Activated B cell treated with CpG ODN at 0.5 μM for 24 hours (primary cell): ENCODE data around the gene BCS1L. TPM values are rescaled to one million over a fixed set of nuclear protein-coding genes. Genes with fewer than 3 reads are reported as not detected.

Experiments
- ATAC-seq: fragments of 200-7000 bp; cut with Tn5 transposase; one replicate; pipeline ENCODE4 v1.10.0; 2021; ENCODE audit warnings: low read depth, mild to moderate bottlenecking, moderate library complexity
- CTCF ChIA-PET: fragments of 350-600 bp; sonication (Branson Sonifier 250); formaldehyde crosslinking; loops from one replicate; lab custom pipeline; 2021; ENCODE audit warnings: antibody characterized with exemption; lab: Charles Lee
- POLR2A ChIA-PET: fragments of 350-600 bp; sonication (Branson Sonifier 250); formaldehyde crosslinking; loops from one replicate; lab custom pipeline; 2021; ENCODE audit warnings: antibody characterized with exemption; lab: Charles Lee
- DNase-seq: peaks from one replicate; pipeline ENCODE4 v3.0.0; 2022
- H3K27ac Mint-ChIP-seq: one replicate; pipeline ENCODE4 v1.8.0; 2020; ENCODE audit warnings: mixed read lengths
- H3K27me3 Mint-ChIP-seq: one replicate; pipeline ENCODE4 v1.8.0; 2021; ENCODE audit warnings: mixed read lengths
- H3K36me3 Mint-ChIP-seq: one replicate; pipeline ENCODE4 v1.8.0; 2021; ENCODE audit warnings: low read depth, mixed read lengths
- H3K4me1 Mint-ChIP-seq: one replicate; pipeline ENCODE4 v1.8.0; 2021; ENCODE audit warnings: mixed read lengths
- H3K4me3 Mint-ChIP-seq: one replicate; pipeline ENCODE4 v1.8.0; 2020; ENCODE audit warnings: mild to moderate bottlenecking, mixed read lengths
- H3K9me3 Mint-ChIP-seq: one replicate; pipeline ENCODE4 v1.8.0; 2020; ENCODE audit warnings: mixed read lengths
- intact Hi-C: fragments of 100-400 bp; cut with micrococcal nuclease; formaldehyde crosslinking; loops from one replicate; pipeline ENCODE4 v1.15.1; 2024
- total RNA-seq: library from RNA; stranded (reverse); gene quantifications from 2 replicates; pipeline ENCODE4 v1.2.3, GENCODE V29; 2022
- TF ChIP-seq, protein P1 (sequence below): fragments of 200-600 bp; IDR thresholded peaks from one replicate; pipeline ENCODE4 v1.8.0; 2022; ENCODE audit warnings: antibody characterized with exemption, mild to moderate bottlenecking

The BCS1L gene
- total RNA-seq, 1 donor from 2014 or later, result 75.1 TPM

DNA sequence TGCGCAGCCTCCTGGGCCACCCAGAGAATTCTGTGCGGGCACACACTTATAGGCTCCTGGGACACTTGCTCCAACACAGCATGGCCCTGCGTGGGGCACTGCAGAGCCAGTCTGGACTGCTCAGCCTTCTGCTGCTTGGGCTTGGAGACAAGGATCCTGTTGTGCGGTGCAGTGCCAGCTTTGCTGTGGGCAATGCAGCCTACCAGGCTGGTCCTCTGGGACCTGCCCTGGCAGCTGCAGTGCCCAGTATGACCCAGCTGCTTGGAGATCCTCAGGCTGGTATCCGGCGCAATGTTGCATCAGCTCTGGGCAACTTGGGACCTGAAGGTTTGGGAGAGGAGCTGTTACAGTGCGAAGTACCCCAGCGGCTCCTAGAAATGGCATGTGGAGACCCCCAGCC, 39.4 kb downstream of the BCS1L start:
- Mint-ChIP-seq H3K9me3 (no peaks in the 10 kb centered on the region), H3K27me3 (no peaks in the 10 kb centered on the region), H3K4me3 (no peak overlapping the region), H3K4me1 (no peaks in the 10 kb centered on the region), H3K36me3 (peaks cover 5% of the 10 kb centered on the region), H3K27ac (no peak overlapping the region)
- ATAC-seq (no peak), DNase-seq (no peak)
- TF ChIP-seq, protein P1, sequence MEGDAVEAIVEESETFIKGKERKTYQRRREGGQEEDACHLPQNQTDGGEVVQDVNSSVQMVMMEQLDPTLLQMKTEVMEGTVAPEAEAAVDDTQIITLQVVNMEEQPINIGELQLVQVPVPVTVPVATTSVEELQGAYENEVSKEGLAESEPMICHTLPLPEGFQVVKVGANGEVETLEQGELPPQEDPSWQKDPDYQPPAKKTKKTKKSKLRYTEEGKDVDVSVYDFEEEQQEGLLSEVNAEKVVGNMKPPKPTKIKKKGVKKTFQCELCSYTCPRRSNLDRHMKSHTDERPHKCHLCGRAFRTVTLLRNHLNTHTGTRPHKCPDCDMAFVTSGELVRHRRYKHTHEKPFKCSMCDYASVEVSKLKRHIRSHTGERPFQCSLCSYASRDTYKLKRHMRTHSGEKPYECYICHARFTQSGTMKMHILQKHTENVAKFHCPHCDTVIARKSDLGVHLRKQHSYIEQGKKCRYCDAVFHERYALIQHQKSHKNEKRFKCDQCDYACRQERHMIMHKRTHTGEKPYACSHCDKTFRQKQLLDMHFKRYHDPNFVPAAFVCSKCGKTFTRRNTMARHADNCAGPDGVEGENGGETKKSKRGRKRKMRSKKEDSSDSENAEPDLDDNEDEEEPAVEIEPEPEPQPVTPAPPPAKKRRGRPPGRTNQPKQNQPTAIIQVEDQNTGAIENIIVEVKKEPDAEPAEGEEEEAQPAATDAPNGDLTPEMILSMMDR, result no peak
- ChIA-PET POLR2A (no interaction called here), CTCF (no interaction called here)
- intact Hi-C loops, result no loop called here

DNA sequence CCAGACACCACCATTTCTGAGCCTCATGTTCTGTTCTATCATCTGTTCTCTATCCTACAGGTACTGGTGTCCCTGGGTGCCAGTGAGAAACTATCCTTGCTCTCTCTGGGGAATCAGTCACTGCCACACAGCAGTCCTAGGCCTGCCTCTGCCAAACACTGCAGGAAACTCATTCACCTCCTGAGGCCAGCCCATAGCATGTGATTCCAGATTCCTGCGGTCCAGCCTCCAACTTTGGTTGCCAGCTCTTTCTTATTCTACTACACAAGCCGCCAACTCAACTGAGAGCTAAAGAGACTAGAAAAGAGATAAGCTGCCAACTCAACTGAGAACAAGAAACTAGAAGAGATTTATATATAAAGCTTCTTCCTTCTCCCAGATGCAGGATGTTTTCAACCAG, 42.3 kb downstream of the BCS1L start:
- POLR2A ChIA-PET, result no interaction called here
- H3K4me3 Mint-ChIP-seq, result no peak overlapping the region
- no peak overlapping the region for H3K27ac Mint-ChIP-seq

DNA sequence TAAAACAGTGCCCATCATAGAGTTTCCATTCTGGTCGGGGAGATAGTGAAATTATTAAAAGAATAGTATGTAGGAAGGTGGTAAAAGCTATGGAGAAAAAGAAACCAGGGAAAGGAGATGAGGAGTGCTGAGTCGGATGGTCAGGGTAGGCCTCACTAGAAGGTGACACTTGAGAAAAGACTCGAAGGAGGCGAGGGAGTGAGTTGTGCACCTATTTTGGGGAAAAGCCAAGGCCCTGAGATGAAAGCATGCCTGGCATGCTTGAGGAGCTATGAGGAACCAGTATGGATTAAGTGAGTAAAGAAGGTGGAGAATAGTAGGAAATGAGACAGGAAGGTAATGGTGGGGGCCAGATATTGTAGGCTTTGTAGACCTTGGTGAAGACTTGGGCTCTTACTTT, 43.9 kb downstream of the BCS1L start:
- intact Hi-C loops, result no loop called here
- CTCF ChIA-PET, result interaction anchor here (1.1 kb wide), 1 partner anchor 8 kb away, joined by 3 read pairs; no protein-coding TSS in a partner anchor
- ATAC-seq, result no peak
- Mint-ChIP-seq H3K4me1 (no peaks in the 10 kb centered on the region), H3K36me3 (peaks cover 4% of the 10 kb centered on the region), H3K27me3 (no peaks in the 10 kb centered on the region), H3K27ac (no peak overlapping the region), H3K4me3 (no peak overlapping the region), H3K9me3 (no peaks in the 10 kb centered on the region)
- TF ChIP-seq, protein P1, result no peak
- no peak for DNase-seq
- POLR2A ChIA-PET, result no interaction called here

More for the DNA sequence above, 42.3 kb downstream of the BCS1L start:
- CTCF ChIA-PET, result no interaction called here
- H3K4me1 Mint-ChIP-seq, result no peaks in the 10 kb centered on the region
- peaks cover 4% of the 10 kb centered on the region for H3K36me3 Mint-ChIP-seq
- no peak for DNase-seq
- intact Hi-C loops, result no loop called here
- no peaks in the 10 kb centered on the region for H3K9me3 Mint-ChIP-seq
- no peak for ATAC-seq
- TF ChIP-seq, protein P1, result no peak
- H3K27me3 Mint-ChIP-seq, result no peaks in the 10 kb centered on the region

DNA sequence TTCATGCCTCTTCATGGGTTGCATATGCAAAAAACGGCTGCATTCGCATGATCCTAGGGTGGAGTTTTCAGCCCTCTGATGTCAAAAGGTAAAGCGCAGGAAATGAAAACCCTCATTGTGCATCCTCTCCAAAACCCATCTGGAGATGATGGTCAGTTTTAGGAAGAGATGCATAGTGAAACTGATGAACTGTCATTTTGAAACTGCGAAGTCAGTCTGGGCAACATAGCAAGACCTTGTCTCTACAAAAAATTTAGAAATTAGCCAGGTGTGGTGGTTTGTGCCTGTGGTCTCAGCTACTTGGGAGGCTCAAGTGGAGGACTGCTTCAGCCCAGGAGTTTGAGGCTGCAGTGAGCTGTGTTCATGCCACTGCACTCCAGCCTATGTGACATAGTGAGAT, 48.6 kb downstream of the BCS1L start:
- intact Hi-C loops, result no loop called here
- ATAC-seq, result no peak
- Mint-ChIP-seq H3K27ac (no peak overlapping the region), H3K36me3 (peaks cover 4% of the 10 kb centered on the region), H3K27me3 (no peaks in the 10 kb centered on the region), H3K9me3 (no peaks in the 10 kb centered on the region), H3K4me1 (peaks cover 16% of the 10 kb centered on the region), H3K4me3 (no peak overlapping the region)
- POLR2A ChIA-PET, result no interaction called here
- TF ChIP-seq, protein P1, result no peak
- no peak for DNase-seq
- CTCF ChIA-PET, result no interaction called here

DNA sequence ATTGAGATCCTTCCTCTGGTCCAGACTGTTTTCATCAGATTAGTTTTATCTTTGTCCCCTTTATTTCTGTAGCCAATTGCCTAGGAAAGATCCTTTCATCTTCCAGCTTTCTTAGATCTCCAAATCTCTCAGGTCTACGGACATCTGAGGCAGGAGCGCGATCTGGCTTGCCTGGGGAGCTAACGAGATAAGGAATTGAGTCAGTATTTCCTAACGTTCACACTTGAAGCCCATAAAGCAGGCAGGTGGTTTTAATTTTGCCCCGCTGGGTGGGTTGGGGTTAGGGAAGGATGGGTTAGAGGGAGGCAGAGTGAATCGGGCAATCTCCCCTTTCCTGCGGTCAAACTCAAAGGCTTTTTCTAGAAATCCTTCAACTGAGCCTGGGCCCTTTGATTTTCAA, 50.4 kb downstream of the BCS1L start:
- Mint-ChIP-seq H3K9me3 (no peaks in the 10 kb centered on the region), H3K4me1 (peaks cover 26% of the 10 kb centered on the region), H3K4me3 (no peak overlapping the region), H3K27me3 (no peaks in the 10 kb centered on the region), H3K36me3 (peaks cover 4% of the 10 kb centered on the region), H3K27ac (no peak overlapping the region)
- ATAC-seq, result no peak
- CTCF ChIA-PET, result interaction anchor here (1.5 to 1.9 kb wide), 3 partner anchors 50 to 188 kb away, joined by 4 to 11 read pairs (median 6); partner anchors contain the start of genes BCS1L and ZNF142
- POLR2A ChIA-PET, result interaction anchor here (0.8 to 2.2 kb wide), 8 partner anchors 38 to 678 kb away, joined by 3 to 17 read pairs (median 6); partner anchors contain the start of genes BCS1L, DNPEP, RNF25 and STK36
- DNase-seq, result no peak
- intact Hi-C loops, result loop anchor here (1.0 to 5.0 kb wide), 11 partner anchors 38 to 832 kb away; partner anchors contain the start of genes AAMP, BCS1L, CHPF and CNOT9
- TF ChIP-seq, protein P1, result no peak
